BLaER1 (cell line): ENCODE results near the gene ABCA1.
"Not testable (repeated sequence)": the region's sequence is repeated elsewhere in the genome, so short reads cannot be mapped to it uniquely, and the experiment has no call there.

Source experiments
- H3K27ac ChIP-seq: shearing (Covaris generic); formaldehyde crosslinking; 2 replicates; pipeline ENCODE4 v1.8.1; 2022
- H3K27me3 ChIP-seq: shearing (Covaris generic); formaldehyde crosslinking; 2 replicates; pipeline ENCODE4 v1.8.1; 2022
- H3K36me3 ChIP-seq: shearing (Covaris generic); formaldehyde crosslinking; 2 replicates; pipeline ENCODE4 v1.8.1; 2022
- H3K4me1 ChIP-seq: shearing (Covaris generic); formaldehyde crosslinking; 2 replicates; pipeline ENCODE4 v1.8.1; 2022
- H3K4me2 ChIP-seq: shearing (Covaris generic); formaldehyde crosslinking; 2 replicates; pipeline ENCODE4 v1.8.1; 2022
- H3K4me3 ChIP-seq: shearing (Covaris generic); formaldehyde crosslinking; 2 replicates; pipeline ENCODE4 v1.8.1; 2022
- H3K9ac ChIP-seq: shearing (Covaris generic); formaldehyde crosslinking; 2 replicates; pipeline ENCODE4 v1.8.1; 2022
- H3K9me3 ChIP-seq: shearing (Covaris generic); formaldehyde crosslinking; 2 replicates; pipeline ENCODE4 v1.8.1; 2022
- H4K20me1 ChIP-seq: shearing (Covaris generic); formaldehyde crosslinking; 2 replicates; pipeline ENCODE4 v1.8.1; 2022
- Cebpa-rat ChIP-seq: shearing (Covaris generic); IDR thresholded peaks from 2 replicates; pipeline ENCODE4 v1.8.1; 2022

Gene ABCA1

DNA sequence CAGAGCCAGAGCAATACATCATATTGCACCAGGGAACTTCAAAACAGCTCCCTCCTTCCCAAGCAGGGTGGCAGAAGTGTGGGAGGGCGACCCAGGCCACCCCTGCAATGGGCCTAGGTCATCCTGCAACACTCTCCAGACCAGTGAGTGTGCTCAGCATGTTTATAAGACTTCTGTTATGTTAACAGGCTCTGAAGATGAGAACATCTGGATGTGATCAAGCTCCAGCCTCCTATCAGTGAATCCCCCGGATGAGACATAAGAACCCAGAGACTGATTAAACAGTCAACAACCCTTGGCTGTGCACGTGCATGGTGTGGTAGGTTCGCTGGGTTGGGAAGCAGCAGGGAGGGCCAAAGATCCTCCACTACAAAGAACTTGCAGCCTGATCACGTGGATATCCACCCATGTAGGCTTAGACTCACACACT lies 63.3 kb downstream of the ABCA1 start:
- no peak overlapping the region; the same call in 1 of the 2 replicates for H3K9ac ChIP-seq
- H3K27me3 ChIP-seq = no peaks in the 10 kb centered on the region
- H4K20me1 ChIP-seq = peaks cover 98% of the 10 kb centered on the region
- peak overlapping the region; percentile 57 for H3K4me2 ChIP-seq
- peak overlapping the region; percentile 65; the same call in 1 of the 2 replicates for H3K27ac ChIP-seq
- no peak overlapping the region for H3K4me3 ChIP-seq
- TF ChIP-seq Cebpa-rat = no peak
- no peaks in the 10 kb centered on the region for H3K9me3 ChIP-seq
- H3K36me3 ChIP-seq = peaks cover 76% of the 10 kb centered on the region
- peaks cover 67% of the 10 kb centered on the region for H3K4me1 ChIP-seq

DNA sequence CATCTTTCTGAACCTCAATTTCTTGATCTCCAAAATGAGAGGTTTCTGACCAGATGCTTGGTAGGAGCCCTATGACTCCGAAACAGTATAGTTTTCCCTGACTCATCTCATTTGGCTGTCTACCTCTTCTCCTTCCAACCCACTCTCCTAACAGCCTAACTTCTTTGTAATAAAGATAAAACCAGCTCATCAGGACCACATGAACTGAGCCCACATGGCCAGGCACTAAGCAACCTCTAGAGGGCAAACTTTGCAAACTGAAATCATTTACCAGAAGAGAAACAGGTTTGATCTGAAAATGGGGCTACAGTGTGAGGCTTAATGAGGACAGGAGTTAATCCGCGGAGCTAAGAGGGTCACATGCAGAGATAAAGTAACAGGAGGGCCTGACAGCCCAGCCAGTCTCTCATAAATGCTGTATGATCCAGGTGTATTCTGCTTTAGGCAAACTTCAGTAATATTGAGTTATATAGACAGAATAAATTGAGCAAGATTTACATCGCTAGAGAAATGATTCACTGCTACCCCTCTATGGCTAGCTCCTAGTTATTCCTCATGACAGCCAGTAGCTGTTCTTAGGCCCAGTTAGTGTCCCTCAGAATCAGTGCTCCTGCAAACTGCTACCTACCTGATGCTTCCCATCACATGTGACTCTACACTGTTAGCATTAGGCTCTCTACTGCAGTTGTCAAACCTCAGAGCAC lies 64.6 kb downstream of the ABCA1 start:
- Histone ChIP-seq H4K20me1 (peaks cover 98% of the 10 kb centered on the region), H3K4me1 (peaks cover 54% of the 10 kb centered on the region), H3K4me3 (no peak overlapping the region), H3K36me3 (peaks cover 89% of the 10 kb centered on the region), H3K9ac (no peak overlapping the region), H3K27me3 (no peaks in the 10 kb centered on the region), H3K27ac (peak overlapping the region; percentile 65; the same call in 1 of the 2 replicates), H3K9me3 (no peaks in the 10 kb centered on the region), H3K4me2 (peak overlapping the region; percentile 57)
- TF ChIP-seq Cebpa-rat = no peak

DNA sequence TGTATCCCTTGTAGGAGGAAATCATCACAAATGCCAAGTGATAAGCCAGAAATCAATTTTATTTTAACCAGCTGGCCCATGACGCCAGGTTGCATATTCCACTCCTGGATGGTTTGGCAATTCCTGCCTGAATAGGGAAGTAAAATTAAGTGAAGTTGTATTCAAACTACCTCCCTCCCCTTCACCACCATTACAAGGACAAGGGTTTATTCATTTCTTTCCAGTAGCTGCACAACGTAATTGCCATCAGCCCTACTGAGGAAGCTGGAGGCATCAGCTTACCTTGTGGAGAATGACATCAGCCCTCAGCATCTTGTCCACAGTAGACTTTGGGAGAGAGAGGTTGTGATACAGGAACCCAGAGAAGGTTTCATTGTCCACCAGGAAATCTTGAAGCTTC lies 66.6 kb downstream of the ABCA1 start:
- Histone ChIP-seq H3K36me3 (peaks cover 89% of the 10 kb centered on the region), H3K4me3 (no peak overlapping the region), H3K4me1 (peaks cover 34% of the 10 kb centered on the region)

DNA sequence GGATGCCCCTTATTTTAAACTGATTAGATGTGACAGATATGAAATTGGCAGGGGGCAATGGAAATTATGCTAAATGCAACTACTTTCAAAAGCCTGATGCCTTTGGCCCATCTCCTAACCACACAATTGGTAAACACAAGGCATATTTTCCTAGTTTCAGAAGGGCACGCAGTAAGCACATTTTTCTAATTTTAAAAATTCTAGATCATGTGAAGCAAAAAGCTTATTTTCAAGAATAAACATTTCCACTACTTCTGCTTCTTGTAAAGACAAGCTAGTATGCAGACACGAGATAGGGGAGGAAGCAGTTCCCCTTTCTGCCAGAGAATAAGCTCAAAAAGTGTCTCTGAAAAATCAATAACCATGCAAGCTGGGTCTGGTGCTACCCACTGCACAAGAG lies 67.7 kb downstream of the ABCA1 start:
- H3K9ac ChIP-seq = no peak overlapping the region
- peaks cover 89% of the 10 kb centered on the region for H3K36me3 ChIP-seq
- no peak overlapping the region for H3K27ac ChIP-seq

More for the DNA sequence above, 66.6 kb downstream of the ABCA1 start:
- H3K9ac ChIP-seq = no peak overlapping the region
- peaks cover 98% of the 10 kb centered on the region for H4K20me1 ChIP-seq
- H3K27ac ChIP-seq = no peak overlapping the region
- H3K4me2 ChIP-seq = no peak overlapping the region
- no peaks in the 10 kb centered on the region for H3K9me3 ChIP-seq
- TF ChIP-seq Cebpa-rat = no peak
- no peaks in the 10 kb centered on the region for H3K27me3 ChIP-seq

DNA sequence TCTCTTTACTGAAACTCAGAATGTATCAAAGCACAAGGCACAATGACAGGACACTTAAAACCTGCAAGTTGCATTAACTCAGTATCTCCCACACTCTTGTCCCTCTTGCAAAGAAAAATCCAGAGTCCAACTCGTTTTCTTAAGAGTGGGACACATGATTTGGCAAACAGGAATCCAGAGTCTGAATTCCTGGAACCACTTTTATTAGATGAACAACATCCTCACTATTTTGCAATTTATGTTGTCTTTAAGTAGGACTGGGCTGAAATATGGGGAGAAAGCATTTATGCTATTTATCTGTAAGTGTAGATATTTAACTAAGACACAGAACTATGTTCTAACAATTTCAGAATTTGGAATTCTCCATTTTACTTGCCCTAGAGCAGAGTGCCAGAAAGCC lies 69.1 kb downstream of the ABCA1 start:
- Histone ChIP-seq H3K4me2 (no peak overlapping the region), H4K20me1 (peaks cover 98% of the 10 kb centered on the region), H3K27me3 (no peaks in the 10 kb centered on the region), H3K9ac (no peak overlapping the region), H3K4me3 (no peak overlapping the region), H3K4me1 (peaks cover 9% of the 10 kb centered on the region), H3K36me3 (peaks cover 89% of the 10 kb centered on the region), H3K27ac (no peak overlapping the region), H3K9me3 (no peaks in the 10 kb centered on the region)
- no peak for TF ChIP-seq Cebpa-rat

More for the DNA sequence above, 67.7 kb downstream of the ABCA1 start:
- H3K4me3 ChIP-seq = no peak overlapping the region
- TF ChIP-seq Cebpa-rat = no peak
- H3K9me3 ChIP-seq = no peaks in the 10 kb centered on the region
- H3K27me3 ChIP-seq = no peaks in the 10 kb centered on the region
- H4K20me1 ChIP-seq = peaks cover 98% of the 10 kb centered on the region
- H3K4me2 ChIP-seq = no peak overlapping the region
- peaks cover 23% of the 10 kb centered on the region for H3K4me1 ChIP-seq

DNA sequence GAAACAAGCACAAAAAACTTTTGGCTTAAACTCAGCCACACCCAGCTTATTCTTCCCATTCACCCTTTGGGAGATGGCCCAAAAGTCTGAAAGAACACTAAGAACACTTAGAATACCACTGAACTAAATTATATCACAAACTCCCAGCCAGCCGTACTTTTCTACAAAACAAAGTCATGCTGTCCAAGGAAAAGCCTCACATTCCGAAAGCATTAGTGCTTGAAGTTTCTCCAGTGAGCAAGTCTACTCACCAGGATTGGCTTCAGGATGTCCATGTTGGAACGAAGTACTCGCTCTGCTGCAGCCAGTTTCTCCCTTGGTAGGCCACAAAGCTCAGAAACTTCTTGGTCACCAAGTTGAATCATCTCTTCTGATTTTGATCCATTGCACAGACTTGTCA lies 69.7 kb downstream of the ABCA1 start:
- no peak overlapping the region for H3K4me3 ChIP-seq
- no peaks in the 10 kb centered on the region for H3K9me3 ChIP-seq
- no peak for TF ChIP-seq Cebpa-rat
- no peaks in the 10 kb centered on the region for H3K27me3 ChIP-seq
- H3K9ac ChIP-seq = no peak overlapping the region
- H3K4me2 ChIP-seq = no peak overlapping the region
- H4K20me1 ChIP-seq = peaks cover 98% of the 10 kb centered on the region
- H3K27ac ChIP-seq = no peak overlapping the region
- peaks cover 91% of the 10 kb centered on the region for H3K36me3 ChIP-seq
- peaks cover 3% of the 10 kb centered on the region for H3K4me1 ChIP-seq

DNA sequence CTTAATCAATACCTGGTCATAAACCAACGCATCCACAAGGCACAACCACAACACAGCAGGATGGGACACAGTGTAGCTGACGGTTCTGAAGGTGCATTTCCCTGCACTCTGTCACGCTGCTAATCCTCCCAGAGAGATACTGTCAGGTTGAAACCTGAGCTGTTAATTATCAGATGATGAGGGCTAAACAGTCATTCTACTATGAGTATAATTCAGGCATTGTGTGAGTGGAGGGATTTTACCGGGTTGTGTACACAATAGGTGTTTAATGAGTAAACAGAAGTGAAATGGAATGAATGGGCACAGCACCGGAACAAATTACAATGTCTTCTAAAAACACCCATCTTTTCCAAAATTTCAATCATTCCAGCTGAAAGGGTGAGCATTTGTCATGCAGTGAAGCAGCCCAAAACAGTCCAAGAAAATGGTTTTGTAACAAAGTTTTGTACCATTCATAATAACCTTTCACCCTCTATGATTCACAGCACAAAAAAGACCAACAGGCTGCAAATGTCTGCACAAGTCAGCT lies 71.5 kb downstream of the ABCA1 start:
- Histone ChIP-seq H3K9me3 (no peaks in the 10 kb centered on the region), H3K4me2 (no peak overlapping the region), H3K27me3 (no peaks in the 10 kb centered on the region), H3K4me1 (no peaks in the 10 kb centered on the region), H3K4me3 (no peak overlapping the region), H4K20me1 (peaks cover 100% of the 10 kb centered on the region), H3K9ac (no peak overlapping the region), H3K36me3 (peaks cover 94% of the 10 kb centered on the region), H3K27ac (no peak overlapping the region)
- TF ChIP-seq Cebpa-rat = no peak

DNA sequence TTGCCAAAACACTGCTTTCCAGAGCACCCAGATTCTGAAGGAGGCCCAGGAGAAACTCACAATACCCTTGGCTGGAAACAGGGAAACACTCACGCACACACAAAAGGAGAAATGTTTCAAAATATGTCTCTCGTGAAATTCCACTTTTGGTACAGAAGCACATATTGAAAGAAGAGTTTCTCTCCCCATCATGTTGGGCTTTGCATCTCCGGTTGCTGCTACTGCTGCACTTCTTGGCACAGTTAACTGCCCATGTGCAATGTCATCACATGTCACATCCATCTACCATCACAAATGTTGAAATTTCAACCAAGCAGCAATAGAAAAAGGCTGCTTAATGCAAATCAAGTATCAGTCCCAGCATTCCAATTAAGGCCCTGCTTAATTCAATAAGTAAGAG lies 72.1 kb downstream of the ABCA1 start:
- no peak overlapping the region for H3K9ac ChIP-seq
- no peaks in the 10 kb centered on the region for H3K4me1 ChIP-seq
- no peaks in the 10 kb centered on the region for H3K9me3 ChIP-seq
- TF ChIP-seq Cebpa-rat = no peak
- no peak overlapping the region for H3K27ac ChIP-seq
- H3K4me3 ChIP-seq = no peak overlapping the region
- peaks cover 100% of the 10 kb centered on the region for H4K20me1 ChIP-seq
- H3K36me3 ChIP-seq = peaks cover 94% of the 10 kb centered on the region
- no peak overlapping the region for H3K4me2 ChIP-seq
- no peaks in the 10 kb centered on the region for H3K27me3 ChIP-seq

DNA sequence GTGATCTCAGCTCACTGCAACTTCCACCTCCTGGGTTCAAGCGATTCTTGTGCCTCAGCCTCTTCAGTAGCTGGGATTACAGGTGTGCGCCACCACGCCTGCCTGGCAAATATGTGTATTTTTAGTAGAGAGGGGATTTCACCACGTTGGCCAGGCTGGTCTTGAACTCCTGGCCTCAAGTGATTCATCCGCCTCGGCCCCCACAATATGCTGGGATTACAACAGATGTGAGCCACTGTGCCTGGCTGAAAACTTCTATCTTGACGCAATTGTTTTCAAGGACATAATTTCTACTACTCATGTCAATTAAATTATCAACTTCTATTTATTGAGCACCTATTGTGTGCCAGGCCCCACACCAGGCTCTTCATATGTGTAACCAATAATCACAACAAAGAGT lies 72.7 kb downstream of the ABCA1 start:
- H3K4me1 ChIP-seq = not testable (repeated sequence)
- peaks cover 94% of the 10 kb centered on the region for H3K36me3 ChIP-seq

DNA sequence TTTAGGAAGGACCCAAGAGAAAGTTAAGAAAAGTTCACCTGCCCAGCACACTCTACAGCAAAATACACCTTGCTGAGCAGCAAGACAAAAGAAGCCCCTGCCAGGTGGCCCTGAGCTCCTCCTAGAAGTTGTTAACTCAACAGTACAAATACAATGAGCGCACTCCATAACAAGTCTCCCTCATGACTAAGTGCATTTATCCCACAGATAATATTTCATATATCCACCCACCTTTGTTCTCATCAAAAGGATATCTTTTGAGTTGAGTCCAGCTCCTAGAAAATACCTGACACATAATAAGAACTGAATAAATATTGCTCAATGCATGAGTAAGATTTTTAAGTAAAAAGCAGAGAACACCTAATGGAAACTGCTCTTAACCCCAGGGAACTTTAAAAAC lies 73.3 kb downstream of the ABCA1 start:
- H3K27ac ChIP-seq = no peak overlapping the region
- no peak for TF ChIP-seq Cebpa-rat

More for the DNA sequence above, 72.7 kb downstream of the ABCA1 start:
- not testable (repeated sequence) for H3K9me3 ChIP-seq, H3K27ac ChIP-seq, H3K9ac ChIP-seq, H3K4me3 ChIP-seq, H3K27me3 ChIP-seq, H3K4me2 ChIP-seq
- H4K20me1 ChIP-seq = peaks cover 100% of the 10 kb centered on the region

More for the DNA sequence above, 73.3 kb downstream of the ABCA1 start:
- no peak overlapping the region for H3K4me2 ChIP-seq
- peaks cover 100% of the 10 kb centered on the region for H4K20me1 ChIP-seq
- H3K9ac ChIP-seq = no peak overlapping the region
- no peaks in the 10 kb centered on the region for H3K9me3 ChIP-seq
- peaks cover 94% of the 10 kb centered on the region for H3K36me3 ChIP-seq
- no peaks in the 10 kb centered on the region for H3K27me3 ChIP-seq
- no peak overlapping the region for H3K4me3 ChIP-seq
- H3K4me1 ChIP-seq = no peaks in the 10 kb centered on the region
